Measurements from ENCODE around the gene NCKAP5. TPM values are rescaled to one million over a fixed set of nuclear protein-coding genes. Genes with fewer than 3 reads are reported as not detected.

Gene NCKAP5
- total and polyA plus RNA-seq, 2 of the 8 experiments (the other 6 are each of a cell fraction or from before 2014, with no cell fraction given) = 0.27 to 0.86 TPM

DNA sequence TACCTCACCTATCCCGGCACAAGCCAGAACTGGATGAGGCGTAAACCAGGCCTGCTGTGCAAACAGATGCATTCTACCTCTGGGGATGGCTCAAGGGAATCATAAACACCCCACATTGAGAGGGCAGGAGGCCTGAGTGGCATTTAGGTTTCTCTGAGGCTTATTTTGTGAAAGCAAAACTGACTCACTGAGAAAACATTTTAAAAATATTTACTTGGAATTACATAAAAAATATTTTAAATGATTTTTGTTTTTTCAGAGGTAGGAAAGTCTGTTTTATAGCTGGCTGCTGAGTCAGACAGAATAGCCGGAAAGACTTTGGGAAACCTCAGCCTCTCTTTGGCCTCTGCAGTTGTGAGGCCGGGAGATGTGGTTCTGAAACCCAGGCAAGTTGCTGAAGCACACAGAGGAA lies 244.1 kb downstream of the NCKAP5 start (continued):
- TF ChIP-seq, protein P1, sequence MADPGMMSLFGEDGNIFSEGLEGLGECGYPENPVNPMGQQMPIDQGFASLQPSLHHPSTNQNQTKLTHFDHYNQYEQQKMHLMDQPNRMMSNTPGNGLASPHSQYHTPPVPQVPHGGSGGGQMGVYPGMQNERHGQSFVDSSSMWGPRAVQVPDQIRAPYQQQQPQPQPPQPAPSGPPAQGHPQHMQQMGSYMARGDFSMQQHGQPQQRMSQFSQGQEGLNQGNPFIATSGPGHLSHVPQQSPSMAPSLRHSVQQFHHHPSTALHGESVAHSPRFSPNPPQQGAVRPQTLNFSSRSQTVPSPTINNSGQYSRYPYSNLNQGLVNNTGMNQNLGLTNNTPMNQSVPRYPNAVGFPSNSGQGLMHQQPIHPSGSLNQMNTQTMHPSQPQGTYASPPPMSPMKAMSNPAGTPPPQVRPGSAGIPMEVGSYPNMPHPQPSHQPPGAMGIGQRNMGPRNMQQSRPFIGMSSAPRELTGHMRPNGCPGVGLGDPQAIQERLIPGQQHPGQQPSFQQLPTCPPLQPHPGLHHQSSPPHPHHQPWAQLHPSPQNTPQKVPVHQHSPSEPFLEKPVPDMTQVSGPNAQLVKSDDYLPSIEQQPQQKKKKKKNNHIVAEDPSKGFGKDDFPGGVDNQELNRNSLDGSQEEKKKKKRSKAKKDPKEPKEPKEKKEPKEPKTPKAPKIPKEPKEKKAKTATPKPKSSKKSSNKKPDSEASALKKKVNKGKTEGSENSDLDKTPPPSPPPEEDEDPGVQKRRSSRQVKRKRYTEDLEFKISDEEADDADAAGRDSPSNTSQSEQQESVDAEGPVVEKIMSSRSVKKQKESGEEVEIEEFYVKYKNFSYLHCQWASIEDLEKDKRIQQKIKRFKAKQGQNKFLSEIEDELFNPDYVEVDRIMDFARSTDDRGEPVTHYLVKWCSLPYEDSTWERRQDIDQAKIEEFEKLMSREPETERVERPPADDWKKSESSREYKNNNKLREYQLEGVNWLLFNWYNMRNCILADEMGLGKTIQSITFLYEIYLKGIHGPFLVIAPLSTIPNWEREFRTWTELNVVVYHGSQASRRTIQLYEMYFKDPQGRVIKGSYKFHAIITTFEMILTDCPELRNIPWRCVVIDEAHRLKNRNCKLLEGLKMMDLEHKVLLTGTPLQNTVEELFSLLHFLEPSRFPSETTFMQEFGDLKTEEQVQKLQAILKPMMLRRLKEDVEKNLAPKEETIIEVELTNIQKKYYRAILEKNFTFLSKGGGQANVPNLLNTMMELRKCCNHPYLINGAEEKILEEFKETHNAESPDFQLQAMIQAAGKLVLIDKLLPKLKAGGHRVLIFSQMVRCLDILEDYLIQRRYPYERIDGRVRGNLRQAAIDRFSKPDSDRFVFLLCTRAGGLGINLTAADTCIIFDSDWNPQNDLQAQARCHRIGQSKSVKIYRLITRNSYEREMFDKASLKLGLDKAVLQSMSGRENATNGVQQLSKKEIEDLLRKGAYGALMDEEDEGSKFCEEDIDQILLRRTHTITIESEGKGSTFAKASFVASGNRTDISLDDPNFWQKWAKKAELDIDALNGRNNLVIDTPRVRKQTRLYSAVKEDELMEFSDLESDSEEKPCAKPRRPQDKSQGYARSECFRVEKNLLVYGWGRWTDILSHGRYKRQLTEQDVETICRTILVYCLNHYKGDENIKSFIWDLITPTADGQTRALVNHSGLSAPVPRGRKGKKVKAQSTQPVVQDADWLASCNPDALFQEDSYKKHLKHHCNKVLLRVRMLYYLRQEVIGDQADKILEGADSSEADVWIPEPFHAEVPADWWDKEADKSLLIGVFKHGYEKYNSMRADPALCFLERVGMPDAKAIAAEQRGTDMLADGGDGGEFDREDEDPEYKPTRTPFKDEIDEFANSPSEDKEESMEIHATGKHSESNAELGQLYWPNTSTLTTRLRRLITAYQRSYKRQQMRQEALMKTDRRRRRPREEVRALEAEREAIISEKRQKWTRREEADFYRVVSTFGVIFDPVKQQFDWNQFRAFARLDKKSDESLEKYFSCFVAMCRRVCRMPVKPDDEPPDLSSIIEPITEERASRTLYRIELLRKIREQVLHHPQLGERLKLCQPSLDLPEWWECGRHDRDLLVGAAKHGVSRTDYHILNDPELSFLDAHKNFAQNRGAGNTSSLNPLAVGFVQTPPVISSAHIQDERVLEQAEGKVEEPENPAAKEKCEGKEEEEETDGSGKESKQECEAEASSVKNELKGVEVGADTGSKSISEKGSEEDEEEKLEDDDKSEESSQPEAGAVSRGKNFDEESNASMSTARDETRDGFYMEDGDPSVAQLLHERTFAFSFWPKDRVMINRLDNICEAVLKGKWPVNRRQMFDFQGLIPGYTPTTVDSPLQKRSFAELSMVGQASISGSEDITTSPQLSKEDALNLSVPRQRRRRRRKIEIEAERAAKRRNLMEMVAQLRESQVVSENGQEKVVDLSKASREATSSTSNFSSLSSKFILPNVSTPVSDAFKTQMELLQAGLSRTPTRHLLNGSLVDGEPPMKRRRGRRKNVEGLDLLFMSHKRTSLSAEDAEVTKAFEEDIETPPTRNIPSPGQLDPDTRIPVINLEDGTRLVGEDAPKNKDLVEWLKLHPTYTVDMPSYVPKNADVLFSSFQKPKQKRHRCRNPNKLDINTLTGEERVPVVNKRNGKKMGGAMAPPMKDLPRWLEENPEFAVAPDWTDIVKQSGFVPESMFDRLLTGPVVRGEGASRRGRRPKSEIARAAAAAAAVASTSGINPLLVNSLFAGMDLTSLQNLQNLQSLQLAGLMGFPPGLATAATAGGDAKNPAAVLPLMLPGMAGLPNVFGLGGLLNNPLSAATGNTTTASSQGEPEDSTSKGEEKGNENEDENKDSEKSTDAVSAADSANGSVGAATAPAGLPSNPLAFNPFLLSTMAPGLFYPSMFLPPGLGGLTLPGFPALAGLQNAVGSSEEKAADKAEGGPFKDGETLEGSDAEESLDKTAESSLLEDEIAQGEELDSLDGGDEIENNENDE (IDR thresholded peaks at IDR 0.05; ENCODE audit: insufficient replicate concordance, low read length) = no peak
- TF ChIP-seq POLR2A (IDR thresholded peaks at IDR 0.05; ENCODE audit: control extremely low read depth in 1 of 2, low read depth in 2 of 2, low read length in 2 of 2) (no peak), BACH1 (IDR thresholded peaks at IDR 0.05; ENCODE audit: low read length) (no peak), TAF7 (optimal IDR thresholded peaks at IDR 0.05; ENCODE audit: borderline replicate concordance, low read depth, low read length) (no peak)
- TF ChIP-seq, protein P2, sequence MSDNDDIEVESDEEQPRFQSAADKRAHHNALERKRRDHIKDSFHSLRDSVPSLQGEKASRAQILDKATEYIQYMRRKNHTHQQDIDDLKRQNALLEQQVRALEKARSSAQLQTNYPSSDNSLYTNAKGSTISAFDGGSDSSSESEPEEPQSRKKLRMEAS (IDR thresholded peaks at IDR 0.05) = no peak
